Muscle layer of colon (tissue), 2 donors: ENCODE measurements around the gene FHIP2A.

ENCODE experiments used
- H3K27ac ChIP-seq: one replicate; pipeline ENCODE4 v1.7.0; 2013; ENCODE audit warnings: low read depth, mild to moderate bottlenecking, low read length, moderate library complexity
- H3K27me3 ChIP-seq, 2 donors: one replicate each; pipeline ENCODE4 v1.7.0; 2013; ENCODE audit warnings: low read length in 2 of 2, mild to moderate bottlenecking in 2 of 2; ENCODE audit not compliant: insufficient read depth in 2 of 2, control insufficient read depth in 1 of 2
- H3K36me3 ChIP-seq: one replicate; pipeline ENCODE4 v1.7.0; 2013; ENCODE audit warnings: mild to moderate bottlenecking, low read length; ENCODE audit not compliant: insufficient read depth
- H3K4me1 ChIP-seq: one replicate; pipeline ENCODE4 v1.7.0; 2013; ENCODE audit warnings: mild to moderate bottlenecking, low read length; ENCODE audit not compliant: insufficient read depth
- H3K4me3 ChIP-seq, 2 donors: one replicate each; pipeline ENCODE4 v1.7.0; 2013; ENCODE audit warnings: low read length in 2 of 2, low read depth in 1 of 2, mild to moderate bottlenecking in 1 of 2, moderate library complexity in 1 of 2
- H3K9ac ChIP-seq: one replicate; pipeline ENCODE4 v1.7.0; 2013; ENCODE audit warnings: low read length
- H3K9me3 ChIP-seq: one replicate; pipeline ENCODE4 v1.7.0; 2013; ENCODE audit warnings: mild to moderate bottlenecking, low read length
- donor health status: abdominal sarcoma.
- donor health status: Adenocarcinoma of cecum.

Gene FHIP2A

DNA sequence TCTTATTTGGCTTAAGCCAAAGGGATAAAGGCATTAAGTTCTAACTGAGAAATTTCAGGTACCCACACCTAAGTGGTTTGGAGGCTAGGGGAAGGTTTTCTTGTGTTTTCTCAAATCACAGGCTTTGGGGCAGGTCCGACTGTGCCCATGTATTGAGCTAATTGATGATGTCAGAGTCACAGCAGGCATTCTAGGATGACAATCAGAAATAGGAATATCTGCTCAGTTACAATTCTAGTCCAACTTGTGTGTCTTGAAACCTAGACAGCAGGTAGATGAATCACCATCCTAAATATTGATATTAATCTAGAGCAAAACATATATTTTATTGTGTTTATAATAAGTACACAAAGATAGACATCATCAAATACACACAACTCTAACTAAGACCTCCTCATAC lies 2.3 kb upstream of the FHIP2A start:
- H3K4me1 ChIP-seq: peaks cover 9% of the 10 kb centered on the region
- H3K36me3 ChIP-seq: no peaks in the 10 kb centered on the region
- no peaks in the 10 kb centered on the region for H3K27me3 ChIP-seq
- H3K9ac ChIP-seq: no peak overlapping the region
- H3K27ac ChIP-seq: no peak overlapping the region
- no peak overlapping the region for H3K4me3 ChIP-seq
- H3K9me3 ChIP-seq: no peaks in the 10 kb centered on the region

DNA sequence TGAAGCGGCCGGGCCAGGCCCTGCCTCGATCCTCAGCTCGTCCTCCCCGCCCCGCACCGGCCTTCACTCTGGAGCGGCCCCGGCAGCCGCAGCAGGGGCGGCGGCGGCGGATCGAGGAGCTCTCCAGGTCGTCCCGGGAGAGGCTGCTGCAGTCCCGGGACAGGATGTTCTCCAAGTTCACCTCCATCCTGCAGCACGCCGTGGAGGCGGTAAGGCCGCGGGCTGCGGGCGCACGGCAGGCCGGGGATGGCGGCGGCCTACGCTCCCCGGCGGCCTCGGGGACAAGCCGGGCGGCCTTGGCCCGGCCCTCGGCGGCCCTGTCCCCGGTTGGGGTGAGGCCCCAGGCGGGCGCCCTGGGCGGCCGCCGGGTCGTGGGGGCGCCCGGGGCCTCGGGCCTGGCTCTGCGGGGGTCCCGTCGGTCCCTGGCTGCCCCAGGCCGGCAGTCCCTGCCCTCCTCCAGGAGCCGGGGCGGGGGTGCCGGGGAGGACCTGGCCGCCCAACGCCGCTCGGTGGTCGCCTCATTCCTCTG lies 399 bp downstream of the FHIP2A start:
- Histone ChIP-seq H3K4me3 (peak overlapping the region; percentile 67 to 97), H3K9me3 (no peaks in the 10 kb centered on the region), H3K9ac (no peak overlapping the region), H3K36me3 (no peaks in the 10 kb centered on the region), H3K27me3 (no peaks in the 10 kb centered on the region), H3K27ac (peak overlapping the region; percentile 96), H3K4me1 (peaks cover 28% of the 10 kb centered on the region)

DNA sequence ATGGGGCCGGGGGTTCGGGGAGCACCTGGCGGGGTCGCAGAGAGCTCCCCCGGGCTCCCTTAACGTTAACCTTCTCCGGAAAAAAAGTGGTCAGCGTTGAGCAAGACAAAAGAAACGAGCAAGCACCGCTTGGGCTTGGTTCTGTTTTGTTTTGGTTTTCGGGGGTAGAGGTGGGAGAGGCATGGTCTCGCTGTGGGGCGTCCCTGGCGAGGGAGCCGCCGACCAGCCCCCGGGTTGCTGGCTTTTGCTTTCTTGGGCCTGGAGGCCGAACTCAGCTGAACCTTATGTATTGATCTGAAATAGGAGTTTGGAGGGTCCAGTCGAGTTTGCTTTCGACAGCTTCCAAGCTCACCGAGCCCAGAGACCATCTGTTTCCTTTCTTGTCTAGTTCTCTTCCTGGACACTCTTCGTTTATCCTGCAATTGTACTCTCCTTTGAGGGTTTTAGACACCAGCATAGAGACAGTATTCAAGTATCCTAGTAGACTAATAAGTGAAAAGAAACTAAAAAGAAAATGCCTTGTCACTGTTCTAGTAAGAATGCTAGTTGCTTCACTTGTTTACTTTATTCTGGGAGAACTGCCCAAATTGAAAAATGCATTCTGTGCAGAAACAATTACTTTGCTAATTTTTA lies 980 bp downstream of the FHIP2A start:
- H3K9me3 ChIP-seq: no peaks in the 10 kb centered on the region
- H3K4me1 ChIP-seq: peaks cover 28% of the 10 kb centered on the region
- H3K27ac ChIP-seq: peak overlapping the region; percentile 96
- H3K9ac ChIP-seq: peak overlapping the region; percentile 76
- H3K36me3 ChIP-seq: no peaks in the 10 kb centered on the region
- H3K4me3 ChIP-seq: peak overlapping the region; percentile 67 to 97
- no peaks in the 10 kb centered on the region for H3K27me3 ChIP-seq

DNA sequence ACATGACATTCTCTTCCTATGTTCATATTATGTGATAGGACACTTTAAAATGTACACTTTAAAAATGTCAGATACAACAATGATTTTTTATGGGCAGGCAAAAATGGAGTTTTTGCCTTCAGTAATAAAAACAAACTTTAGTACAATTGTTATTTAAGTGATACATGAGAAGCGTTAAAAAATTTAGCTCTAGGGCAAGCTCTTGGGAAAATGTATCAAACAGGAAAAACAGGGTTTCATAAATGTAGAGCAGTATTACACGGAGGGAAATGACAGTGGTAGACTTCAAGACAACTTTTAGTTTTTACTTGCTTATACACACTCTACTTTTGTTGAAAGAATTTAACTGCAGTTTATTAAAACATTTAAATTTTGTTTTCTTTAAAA lies 1.5 kb downstream of the FHIP2A start:
- H3K4me3 ChIP-seq: peak overlapping the region; percentile 67 to 97
- no peaks in the 10 kb centered on the region for H3K36me3 ChIP-seq
- no peaks in the 10 kb centered on the region for H3K27me3 ChIP-seq
- peaks cover 31% of the 10 kb centered on the region for H3K4me1 ChIP-seq
- no peaks in the 10 kb centered on the region for H3K9me3 ChIP-seq
- H3K27ac ChIP-seq: peak overlapping the region; percentile 96
- peak overlapping the region; percentile 76 for H3K9ac ChIP-seq

DNA sequence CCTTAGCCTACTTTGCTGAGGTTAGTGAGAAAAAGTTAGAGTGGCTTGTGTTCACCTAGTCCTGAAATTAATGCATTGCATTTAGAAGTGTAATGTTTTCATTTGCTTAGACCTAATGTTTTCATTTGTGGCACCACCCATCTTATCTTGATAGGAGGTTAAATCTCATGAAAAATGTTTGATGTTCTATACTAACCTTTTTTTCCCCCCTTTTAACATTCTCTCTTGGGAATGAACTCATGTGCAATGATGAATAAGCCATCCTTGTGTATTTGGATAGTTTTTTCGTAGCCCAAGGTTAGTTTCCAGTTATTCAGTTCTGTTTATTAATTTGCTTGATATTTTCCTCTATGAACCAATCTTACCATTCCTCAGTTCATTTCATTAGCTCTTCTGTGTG lies 2.8 kb downstream of the FHIP2A start:
- no peaks in the 10 kb centered on the region for H3K36me3 ChIP-seq
- peaks cover 34% of the 10 kb centered on the region for H3K4me1 ChIP-seq
- no peak overlapping the region for H3K4me3 ChIP-seq
- no peaks in the 10 kb centered on the region for H3K27me3 ChIP-seq
- H3K9me3 ChIP-seq: no peaks in the 10 kb centered on the region
- peak overlapping the region; percentile 16 for H3K27ac ChIP-seq
- H3K9ac ChIP-seq: peak overlapping the region; percentile 13

DNA sequence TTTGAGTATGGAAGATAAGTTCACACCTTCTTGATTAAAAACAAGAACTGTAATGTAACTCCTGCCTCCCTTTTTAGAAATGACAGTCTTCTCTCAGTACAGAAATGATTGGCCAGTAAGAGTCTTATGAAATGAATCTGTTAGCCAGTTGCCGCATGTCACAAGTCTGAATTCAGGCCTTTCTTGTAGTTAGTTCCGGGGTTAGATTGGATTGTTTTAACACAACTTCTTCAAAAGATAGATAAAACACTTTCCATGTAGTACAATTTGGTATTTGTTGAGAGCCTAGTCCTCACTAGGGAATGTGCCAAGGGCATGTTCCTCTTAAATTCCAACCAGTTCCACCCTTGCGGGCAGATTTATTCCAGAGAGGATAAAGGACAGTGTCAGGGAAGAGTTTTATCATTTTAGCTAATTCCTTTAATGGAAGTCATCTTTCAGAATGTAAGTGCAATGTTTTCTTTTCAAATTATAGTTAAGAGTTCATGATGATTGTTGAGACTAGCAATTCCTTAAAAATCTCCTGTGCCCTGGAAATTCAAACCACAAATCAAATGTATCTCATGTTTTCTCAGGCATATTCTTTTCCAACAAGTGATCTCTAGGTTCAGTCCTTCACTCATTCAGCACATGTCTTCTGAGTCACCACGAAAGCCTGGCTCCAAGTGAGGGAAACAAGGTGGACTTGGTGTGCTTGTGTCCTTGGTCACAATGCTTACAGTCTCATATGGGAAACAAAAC lies 4.1 kb downstream of the FHIP2A start:
- Histone ChIP-seq H3K9me3 (no peaks in the 10 kb centered on the region), H3K9ac (no peak overlapping the region), H3K4me1 (peaks cover 34% of the 10 kb centered on the region), H3K27ac (no peak overlapping the region), H3K36me3 (no peaks in the 10 kb centered on the region), H3K27me3 (no peaks in the 10 kb centered on the region), H3K4me3 (no peak overlapping the region)

- Histone ChIP-seq H3K4me1 (peaks cover 34% of the 10 kb centered on the region), H3K4me3 (no peak overlapping the region), H3K9me3 (no peaks in the 10 kb centered on the region), H3K27me3 (no peaks in the 10 kb centered on the region), H3K9ac (no peak overlapping the region), H3K36me3 (peaks cover 18% of the 10 kb centered on the region), H3K27ac (no peak overlapping the region)
These were observed 7.8 kb downstream of the FHIP2A start for GRCh38 chr10:114829160-114829909.

GRCh38 chr10:114831186-114831867 lies 9.7 kb downstream of the FHIP2A start:
- Histone ChIP-seq H3K9ac (no peak overlapping the region), H3K36me3 (peaks cover 23% of the 10 kb centered on the region)

DNA sequence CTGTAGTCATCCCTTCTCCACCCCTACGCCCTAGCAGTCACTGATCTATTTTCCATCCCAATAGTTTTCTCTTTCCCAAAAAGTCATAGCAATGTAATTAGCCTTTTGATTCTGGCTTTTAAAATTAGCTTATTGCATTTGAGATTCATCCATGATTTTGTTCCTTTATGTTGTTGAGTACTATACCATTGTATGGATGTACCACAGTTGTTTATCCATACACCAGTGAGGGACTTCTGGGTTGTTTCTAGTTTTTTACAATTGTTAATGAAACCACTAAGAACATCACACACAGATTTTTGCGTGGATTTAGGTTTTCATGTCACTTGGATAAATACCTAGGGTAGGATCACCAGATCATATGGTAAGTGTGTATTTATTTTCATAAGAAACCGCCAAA lies 16.1 kb downstream of the FHIP2A start:
- H3K9me3 ChIP-seq: no peaks in the 10 kb centered on the region
- no peaks in the 10 kb centered on the region for H3K4me1 ChIP-seq
- H3K36me3 ChIP-seq: peaks cover 64% of the 10 kb centered on the region
- H3K4me3 ChIP-seq: no peak overlapping the region
- H3K27me3 ChIP-seq: no peaks in the 10 kb centered on the region
- no peak overlapping the region for H3K27ac ChIP-seq
- H3K9ac ChIP-seq: no peak overlapping the region

More at GRCh38 chr10:114831186-114831867, 9.7 kb downstream of the FHIP2A start:
- peaks cover 15% of the 10 kb centered on the region for H3K4me1 ChIP-seq
- no peak overlapping the region for H3K4me3 ChIP-seq
- no peaks in the 10 kb centered on the region for H3K27me3 ChIP-seq
- no peaks in the 10 kb centered on the region for H3K9me3 ChIP-seq
- H3K27ac ChIP-seq: no peak overlapping the region

GRCh38 chr10:114839901-114840300 lies 18.3 kb downstream of the FHIP2A start:
- no peaks in the 10 kb centered on the region for H3K27me3 ChIP-seq
- no peak overlapping the region for H3K27ac ChIP-seq
- H3K36me3 ChIP-seq: peaks cover 68% of the 10 kb centered on the region
- no peaks in the 10 kb centered on the region for H3K9me3 ChIP-seq
- H3K9ac ChIP-seq: no peak overlapping the region
- no peaks in the 10 kb centered on the region for H3K4me1 ChIP-seq
- no peak overlapping the region for H3K4me3 ChIP-seq
